Fibroblast of lung (primary cell): ENCODE measurements around the gene KMT5C. TPM values are rescaled to one million over a fixed set of nuclear protein-coding genes. Genes with fewer than 3 reads are reported as not detected.
A peak's percentile ranks its signal among the peaks of the same experiment; 100 is the strongest.

Experiments
- DNase-seq, 2 donors: peaks; one replicate each; pipeline versions ENCODE4 v3.0.0 to v3.0.0-alpha.2; 2010; ENCODE audit warnings: low read depth in 2 of 2
- H2AFZ ChIP-seq: 2 replicates; pipeline ENCODE4 v1.5.1; 2012; ENCODE audit warnings: low read length, control low read depth, inconsistent platforms
- H3K27ac ChIP-seq: 2 replicates; pipeline ENCODE4 v1.5.1; 2011; ENCODE audit warnings: low read length, control low read depth; ENCODE audit not compliant: insufficient read depth
- H3K27me3 ChIP-seq: 2 replicates; pipeline ENCODE4 v1.5.1; 2011; ENCODE audit warnings: mild to moderate bottlenecking, low read length; ENCODE audit not compliant: control insufficient read depth, insufficient read depth
- H3K36me3 ChIP-seq: 2 replicates; pipeline ENCODE4 v1.5.1; 2011; ENCODE audit warnings: low read length; ENCODE audit not compliant: control insufficient read depth, insufficient read depth
- H3K4me1 ChIP-seq: 2 replicates; pipeline ENCODE4 v1.5.1; 2011; ENCODE audit warnings: low read length; ENCODE audit not compliant: control insufficient read depth, insufficient read depth; ENCODE audit errors: extremely low read depth
- H3K4me2 ChIP-seq: 2 replicates; pipeline ENCODE4 v1.5.1; 2011; ENCODE audit warnings: low read length, control low read depth; ENCODE audit not compliant: insufficient read depth; ENCODE audit errors: extremely low read depth
- H3K4me3 ChIP-seq, 4 experiments: fragments of 200-600 bp in 1 of 4; sonication (generic) in 1 of 4; replicated peaks in 1 of 4; 2 replicates each; pipeline ENCODE4 v1.5.1; 2011 to 2016; ENCODE audit warnings: low read length in 4 of 4, low read depth in 3 of 4, mild to moderate bottlenecking in 3 of 4, control low read depth in 2 of 4, inconsistent platforms in 1 of 4, mixed read lengths in 1 of 4; ENCODE audit not compliant: insufficient read depth in 1 of 4; ENCODE audit errors: control extremely low read depth in 1 of 4
- H3K79me2 ChIP-seq: 2 replicates; pipeline ENCODE4 v1.5.1; 2012; ENCODE audit warnings: mild to moderate bottlenecking, low read length, inconsistent platforms; ENCODE audit not compliant: control insufficient read depth, insufficient read depth
- H3K9ac ChIP-seq: 2 replicates; pipeline ENCODE4 v1.5.1; 2011; ENCODE audit warnings: mild to moderate bottlenecking, low read length, control low read depth; ENCODE audit not compliant: insufficient read depth
- H3K9me3 ChIP-seq: 2 replicates; pipeline ENCODE4 v1.5.1; 2012; ENCODE audit warnings: low read depth, low read length; ENCODE audit not compliant: control insufficient read depth, insufficient read depth
- H4K20me1 ChIP-seq: 2 replicates; pipeline ENCODE4 v1.5.1; 2011; ENCODE audit warnings: low read length; ENCODE audit not compliant: control insufficient read depth, insufficient read depth; ENCODE audit errors: extremely low read depth
- CTCF ChIP-seq, 2 donors: IDR thresholded peaks in 1 of 2; conservative IDR thresholded peaks in 1 of 2; 1 replicate in 1 of 2; 2 replicates in 1 of 2; pipeline ENCODE4 v1.5.1; 2011 to 2012; ENCODE audit warnings: low read length in 2 of 2, control low read depth in 1 of 2, inconsistent platforms in 1 of 2, low read depth in 1 of 2, mild to moderate bottlenecking in 1 of 2
- EZH2 ChIP-seq: IDR thresholded peaks from 2 replicates; pipeline ENCODE4 v1.5.1; 2012; ENCODE audit warnings: low read length, control low read depth, mild to moderate bottlenecking; ENCODE audit errors: missing control alignments
- polyA plus RNA-seq, 2 donors: library from polyadenylated mRNA; depleted of rRNA in 1 of 2; stranded (reverse) in 1 of 2; unstranded in 1 of 2; fragments of >200 nt; gene quantifications; 2 replicates each; pipeline ENCODE4 v1.2.1, GENCODE V29; 2011 to 2012; ENCODE audit warnings: missing spikeins in 1 of 2
- total RNA-seq: library from RNA; depleted of rRNA; stranded (reverse); fragments of >200 nt; gene quantifications from 2 replicates; pipeline ENCODE4 v1.2.1, GENCODE V29; 2014

The KMT5C gene
- total and polyA plus RNA-seq, 2 donors (not counting 1 experiment from before 2014, with no cell fraction given), result 2.5 to 4.1 TPM

GRCh38 chr19:55352549-55353145 is 13.0 kb downstream of the KMT5C start:
- H2AFZ ChIP-seq, result no peak overlapping the region
- H3K4me2 ChIP-seq, result no peak overlapping the region
- no peaks in the 10 kb centered on the region for H4K20me1 ChIP-seq
- no peaks in the 10 kb centered on the region for H3K9me3 ChIP-seq
- no peaks in the 10 kb centered on the region for H3K79me2 ChIP-seq
- no peaks in the 10 kb centered on the region for H3K4me1 ChIP-seq
- H3K27me3 ChIP-seq, result peaks cover 31% of the 10 kb centered on the region
- TF ChIP-seq CTCF (conservative IDR thresholded peaks at IDR 0.05 in 1 of 2, IDR thresholded peaks at IDR 0.05 in 1 of 2; ENCODE audit: low read depth in 1 of 2, low read length in 2 of 2) (no peak), EZH2 (no peak)
- no peak overlapping the region for H3K9ac ChIP-seq
- no peaks in the 10 kb centered on the region for H3K36me3 ChIP-seq
- H3K4me3 ChIP-seq, result no peak overlapping the region
- DNase-seq, result no peak
- no peak overlapping the region for H3K27ac ChIP-seq

GRCh38 chr19:55353356-55353802 is 13.7 kb downstream of the KMT5C start:
- Histone ChIP-seq H2AFZ (no peak overlapping the region), H3K27me3 (peaks cover 31% of the 10 kb centered on the region), H3K9ac (no peak overlapping the region), H3K4me3 (peak overlapping the region; percentile 28 to 51 (median 42)), H3K27ac (no peak overlapping the region), H3K4me1 (no peaks in the 10 kb centered on the region), H3K9me3 (no peaks in the 10 kb centered on the region), H3K36me3 (no peaks in the 10 kb centered on the region), H4K20me1 (no peaks in the 10 kb centered on the region), H3K4me2 (peak overlapping the region; percentile 86), H3K79me2 (no peaks in the 10 kb centered on the region)
- TF ChIP-seq CTCF (conservative IDR thresholded peaks at IDR 0.05 in 1 of 2, IDR thresholded peaks at IDR 0.05 in 1 of 2; ENCODE audit: low read depth in 1 of 2, low read length in 2 of 2) (no peak), EZH2 (peak; percentile 88)
- no peak for DNase-seq

- no peak overlapping the region for H3K27ac ChIP-seq
- no peaks in the 10 kb centered on the region for H4K20me1 ChIP-seq
- H3K9ac ChIP-seq, result no peak overlapping the region
- H3K9me3 ChIP-seq, result no peaks in the 10 kb centered on the region
- DNase-seq, result peak in 1 of 2 donors; percentile 53
- H3K27me3 ChIP-seq, result peaks cover 31% of the 10 kb centered on the region
- peak overlapping the region; percentile 86 for H3K4me2 ChIP-seq
- H3K79me2 ChIP-seq, result no peaks in the 10 kb centered on the region
- H3K36me3 ChIP-seq, result no peaks in the 10 kb centered on the region
- H3K4me3 ChIP-seq, result peak overlapping the region; percentile 28 to 51 (median 42)
- no peak for TF ChIP-seq EZH2
- no peak for TF ChIP-seq CTCF (conservative IDR thresholded peaks at IDR 0.05 in 1 of 2, IDR thresholded peaks at IDR 0.05 in 1 of 2; ENCODE audit: low read depth in 1 of 2, low read length in 2 of 2)
- no peaks in the 10 kb centered on the region for H3K4me1 ChIP-seq
- no peak overlapping the region for H2AFZ ChIP-seq
These were observed 14.4 kb downstream of the KMT5C start for GRCh38 chr19:55353803-55354697.
